Stimulated activated CD4-positive, alpha-beta T cell treated with anti-CD3 and anti-CD28 coated beads, Interleukin-12 subunit alpha, Interleukin-12 subunit beta, amount 100 ng/mL, for 48 hours (primary cell): Measurements from ENCODE around the gene CST3.
"Not testable (repeated sequence)": the region's sequence is repeated elsewhere in the genome, so short reads cannot be mapped to it uniquely, and the experiment has no call there.

Experiments
- DNase-seq, 3 donors: peaks; one replicate each; pipeline ENCODE4 v3.0.0-alpha.2; 2020; ENCODE audit warnings: low read depth in 2 of 3, low spot score in 1 of 3

Gene CST3

GRCh38 chr20:23644164-23644563 lies 6.4 kb upstream of the CST3 start:
- DNase-seq: no peak

- DNase-seq: no peak
These were observed 5.9 kb upstream of the CST3 start for GRCh38 chr20:23643659-23644058.

- no peak for DNase-seq
These were observed 4.4 kb upstream of the CST3 start for GRCh38 chr20:23641936-23642751.

- DNase-seq: no peak
These were observed 3.2 kb upstream of the CST3 start for GRCh38 chr20:23640671-23641667.

GRCh38 chr20:23640018-23640601 lies 2.4 kb upstream of the CST3 start:
- no peak for DNase-seq

- DNase-seq: no peak
These were observed 1.8 kb upstream of the CST3 start for GRCh38 chr20:23639490-23639958.

- DNase-seq: no peak
These were observed 554 bp upstream of the CST3 start for GRCh38 chr20:23638309-23638708.

GRCh38 chr20:23636908-23637281 lies 860 bp downstream of the CST3 start:
- DNase-seq: no peak

- DNase-seq: no peak
These were observed 1.4 kb downstream of the CST3 start for GRCh38 chr20:23636182-23636907.

GRCh38 chr20:23635768-23636090 lies 2.0 kb downstream of the CST3 start:
- not testable (repeated sequence) for DNase-seq

- DNase-seq: no peak
These were observed 2.6 kb downstream of the CST3 start for GRCh38 chr20:23634985-23635767.

- DNase-seq: no peak
These were observed 3.5 kb downstream of the CST3 start for GRCh38 chr20:23634044-23634801.

GRCh38 chr20:23632711-23633573 lies 4.8 kb downstream of the CST3 start:
- no peak for DNase-seq

- no peak for DNase-seq
These were observed 5.6 kb downstream of the CST3 start for GRCh38 chr20:23631981-23632710.

GRCh38 chr20:23631226-23631822 lies 6.4 kb downstream of the CST3 start:
- no peak for DNase-seq

GRCh38 chr20:23630392-23630849 lies 7.3 kb downstream of the CST3 start:
- DNase-seq: no peak
